HEK293T (cell line): ENCODE data around the gene PAIP2.

Source experiments
- CTCF ChIA-PET: fragments of 350-600 bp; formaldehyde crosslinking; extraction: SDS; loops from one replicate; lab custom pipeline; 2021; ENCODE audit warnings: antibody characterized with exemption, inconsistent platforms; lab: Yijun Ruan, JAX
- POLR2A ChIA-PET: fragments of 350-600 bp; formaldehyde crosslinking; extraction: SDS; loops from one replicate; lab custom pipeline; 2020; ENCODE audit warnings: antibody characterized with exemption, inconsistent platforms; lab: Yijun Ruan, JAX
- DNase-seq: peaks from one replicate; pipeline ENCODE4 v3.0.0; 2012; ENCODE audit warnings: mixed read lengths; ENCODE audit errors: extremely low spot score
- ARNT ChIP-seq: fragments of 450-650 bp; IDR thresholded peaks from 2 replicates; pipeline ENCODE4 v1.6.1; 2017; ENCODE audit warnings: mild to moderate bottlenecking
- BHLHE40 ChIP-seq: fragments of 450-650 bp; IDR thresholded peaks from 2 replicates; pipeline ENCODE4 v1.6.1; 2016; ENCODE audit warnings: mild to moderate bottlenecking, moderate library complexity, borderline replicate concordance
- CTBP1 ChIP-seq: fragments of 450-650 bp; IDR thresholded peaks from 2 replicates; pipeline ENCODE4 v1.6.1; 2016; ENCODE audit warnings: borderline replicate concordance
- ELF4 ChIP-seq: fragments of 450-650 bp; IDR thresholded peaks from 2 replicates; pipeline ENCODE4 v1.6.1; 2017; ENCODE audit warnings: antibody characterized with exemption
- FOXA1 ChIP-seq: fragments of 450-650 bp; IDR thresholded peaks from 2 replicates; pipeline ENCODE4 v1.6.1; 2016; ENCODE audit warnings: mild to moderate bottlenecking
- FOXK2 ChIP-seq: fragments of 450-650 bp; IDR thresholded peaks from 2 replicates; pipeline ENCODE4 v1.6.1; 2016; ENCODE audit warnings: mild to moderate bottlenecking
- FOXM1 ChIP-seq: fragments of 450-650 bp; IDR thresholded peaks from 2 replicates; pipeline ENCODE4 v1.6.1; 2017; ENCODE audit warnings: mild to moderate bottlenecking, borderline replicate concordance
- HDGF ChIP-seq: fragments of 450-650 bp; IDR thresholded peaks from 2 replicates; pipeline ENCODE4 v1.6.1; 2017; ENCODE audit warnings: antibody characterized with exemption, borderline replicate concordance
- L3MBTL2 ChIP-seq: fragments of 450-650 bp; conservative IDR thresholded peaks from 2 replicates; pipeline ENCODE4 v1.6.1; 2016; ENCODE audit warnings: mild to moderate bottlenecking
- LEF1 ChIP-seq: fragments of 450-650 bp; IDR thresholded peaks from 2 replicates; pipeline ENCODE4 v1.6.1; 2017; ENCODE audit warnings: mild to moderate bottlenecking, borderline replicate concordance
- NFRKB ChIP-seq: fragments of 450-650 bp; IDR thresholded peaks from 2 replicates; pipeline ENCODE4 v1.6.1; 2016; ENCODE audit warnings: mild to moderate bottlenecking, moderate library complexity
- PKNOX1 ChIP-seq: fragments of 450-650 bp; IDR thresholded peaks from 2 replicates; pipeline ENCODE4 v1.6.1; 2016
- SP1 ChIP-seq: fragments of 450-650 bp; IDR thresholded peaks from 2 replicates; pipeline ENCODE4 v1.6.1; 2017
- SUZ12 ChIP-seq: fragments of 450-650 bp; IDR thresholded peaks from 2 replicates; pipeline ENCODE4 v1.6.1; 2016; ENCODE audit warnings: mild to moderate bottlenecking
- TARDBP ChIP-seq: fragments of 450-650 bp; IDR thresholded peaks from 2 replicates; pipeline ENCODE4 v1.6.1; 2016
- ZNF384 ChIP-seq: fragments of 450-650 bp; IDR thresholded peaks from 2 replicates; pipeline ENCODE4 v1.6.1; 2016

PAIP2 gene

GRCh38 chr5:139301808-139302499 is 39.7 kb upstream of the PAIP2 start:
- no peak for DNase-seq
- POLR2A ChIA-PET: interaction anchor here (1.1 to 11.8 kb wide), 4 partner anchors 7 to 726 kb away, joined by 3 to 104 read pairs (median 10); partner anchors contain the start of genes HSPA9, MATR3 and PAIP2
- CTCF ChIA-PET: interaction anchor here (0.6 kb wide), 2 partner anchors 36 to 834 kb away, joined by 3 to 8 read pairs; no protein-coding TSS in a partner anchor
- TF ChIP-seq LEF1 (no peak), CTBP1 (no peak), SP1 (no peak), SUZ12 (no peak), PKNOX1 (no peak), BHLHE40 (no peak), ARNT (no peak), FOXK2 (no peak), L3MBTL2 (no peak), NFRKB (no peak), ZNF384 (no peak), FOXA1 (no peak), FOXM1 (no peak), TARDBP (no peak), HDGF (no peak)

- ChIA-PET POLR2A (interaction anchor here (1.2 to 11.8 kb wide), 3 partner anchors 10 to 37 kb away, joined by 3 to 104 read pairs (median 16); partner anchors contain the start of genes MATR3 and PAIP2), CTCF (interaction anchor here (0.6 to 1.4 kb wide), 3 partner anchors 26 to 37 kb away, joined by 4 read pairs; partner anchors contain the start of gene PAIP2)
- no peak for DNase-seq
- no peak for TF ChIP-seq ELF4
- TF ChIP-seq FOXK2: no peak
- TF ChIP-seq PKNOX1: no peak
- no peak for TF ChIP-seq BHLHE40
- no peak for TF ChIP-seq CTBP1
- no peak for TF ChIP-seq SUZ12
- TF ChIP-seq SP1: no peak
- no peak for TF ChIP-seq HDGF
- no peak for TF ChIP-seq ZNF384
- no peak for TF ChIP-seq TARDBP
- no peak for TF ChIP-seq ARNT
- TF ChIP-seq FOXA1: no peak
- TF ChIP-seq FOXM1: no peak
Measured at GRCh38 chr5:139304391-139305324, 37.0 kb upstream of the PAIP2 start.

GRCh38 chr5:139306197-139306596 is 35.5 kb upstream of the PAIP2 start:
- POLR2A ChIA-PET: interaction anchor here (11.8 kb wide), 1 partner anchor 11 kb away, joined by 104 read pairs; the partner anchor contains the start of gene MATR3
- TF ChIP-seq TARDBP (no peak), ARNT (no peak), FOXM1 (no peak), BHLHE40 (no peak), FOXK2 (no peak), LEF1 (no peak), FOXA1 (no peak), HDGF (no peak), SUZ12 (no peak)
- CTCF ChIA-PET: no interaction called here
- no peak for DNase-seq

- DNase-seq: no peak
- CTCF ChIA-PET: interaction anchor here (0.6 to 1.1 kb wide), 3 partner anchors 13 to 935 kb away, joined by 3 to 5 read pairs (median 4); no protein-coding TSS in a partner anchor
- TF ChIP-seq TARDBP (no peak), HDGF (no peak), FOXM1 (no peak), FOXK2 (no peak), L3MBTL2 (no peak), ZNF384 (no peak), PKNOX1 (no peak), ARNT (no peak), FOXA1 (no peak), SP1 (no peak), LEF1 (no peak), NFRKB (no peak), CTBP1 (no peak), ELF4 (no peak)
- POLR2A ChIA-PET: interaction anchor here (1.3 to 11.8 kb wide), 2 partner anchors 9 to 12 kb away, joined by 3 to 104 read pairs; partner anchors contain the start of gene MATR3
Measured at GRCh38 chr5:139306628-139307379, 34.9 kb upstream of the PAIP2 start.
